ENCODE results near the gene TCERG1L. TPM values are rescaled to one million over a fixed set of nuclear protein-coding genes. Genes with fewer than 3 reads are reported as not detected.

The TCERG1L gene
- polyA plus RNA-seq, 3 donors = not detected

- WGBS (ENCODE audit: insufficient coverage) = no CpG with 5 or more reads among the region's 6 CpGs
These were observed 182.0 kb downstream of the TCERG1L start for GRCh38 chr10:131129544-131129943.

DNA sequence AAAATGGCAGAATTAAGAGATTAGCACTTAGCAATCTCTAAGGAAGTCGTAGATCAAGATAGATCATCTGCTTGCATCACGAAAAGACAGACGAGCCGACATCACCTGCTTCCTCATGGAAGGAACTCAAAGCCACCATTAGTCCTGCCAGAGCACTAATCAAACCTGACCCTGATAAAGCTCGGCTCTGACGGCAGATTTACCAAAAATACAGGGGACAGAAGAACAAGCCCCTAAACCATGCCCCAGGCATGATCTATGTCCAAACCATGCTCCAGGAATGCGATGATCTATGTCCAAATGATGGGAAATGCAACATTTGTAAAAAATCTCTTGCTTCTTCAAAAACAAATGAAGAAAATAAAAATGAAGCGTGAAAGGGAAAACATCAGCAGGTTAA is 182.8 kb downstream of the TCERG1L start:
- no peak overlapping the region for H3K27ac Mint-ChIP-seq
- Histone ChIP-seq H3K9ac (ENCODE audit: insufficient read depth, low read length, poor library complexity, severe bottlenecking) (no peak overlapping the region), H3K4me2 (replicated peaks; ENCODE audit: extremely low read depth, low read length, poor library complexity, severe bottlenecking) (no peak overlapping the region), H3K4me3 (replicated peaks in 1 of 3; ENCODE audit: low read depth in 2 of 3, low read length in 3 of 3) (no peak overlapping the region), H2AFZ (ENCODE audit: insufficient read depth, low read depth, low read length, poor library complexity, severe bottlenecking) (no peak overlapping the region), H3K36me3 (replicated peaks in 1 of 2; ENCODE audit: control insufficient read depth in 1 of 2, insufficient read depth in 2 of 2, low read length in 2 of 2) (no peaks in the 10 kb centered on the region), H3K27me3 (ENCODE audit: control insufficient read depth in 2 of 2, insufficient read depth in 2 of 2, low read length in 2 of 2) (no peaks in the 10 kb centered on the region), H3K4me1 (ENCODE audit: control insufficient read depth in 1 of 2, insufficient read depth in 2 of 2, low read length in 2 of 2) (no peaks in the 10 kb centered on the region), H4K20me1 (ENCODE audit: insufficient read depth, low read length) (no peaks in the 10 kb centered on the region), H3K9me3 (replicated peaks in 1 of 2; ENCODE audit: control insufficient read depth in 1 of 2, insufficient read depth in 1 of 2, low read length in 2 of 2) (peaks cover 0 to 12% of the 10 kb centered on the region in 2 donors), H3K27ac (ENCODE audit: low read depth in 1 of 2, low read length in 2 of 2) (no peak overlapping the region), H3K79me2 (ENCODE audit: insufficient read depth, low read length) (no peaks in the 10 kb centered on the region)
- H3K4me1 Mint-ChIP-seq = no peaks in the 10 kb centered on the region
- peaks cover 0 to 15% (median 6%) of the 10 kb centered on the region in 7 donors for H3K9me3 Mint-ChIP-seq
- TF ChIP-seq CTCF (IDR thresholded peaks at IDR 0.05) = no peak
- WGBS (ENCODE audit: insufficient coverage) = 35% methylated on average over 4 of the region's 8 CpGs
- intact Hi-C loops (cut with micrococcal nuclease) = no loop called here
- no peak overlapping the region for H3K4me3 Mint-ChIP-seq
- H3K27me3 Mint-ChIP-seq (ENCODE audit: low read depth in 3 of 3) = peaks cover 0 to 7% (median 4%) of the 10 kb centered on the region in 3 donors
- H3K36me3 Mint-ChIP-seq = no peaks in the 10 kb centered on the region
- no peak for DNase-seq

More at GRCh38 chr10:131129544-131129943, 182.0 kb downstream of the TCERG1L start:
- H4K20me1 ChIP-seq (ENCODE audit: insufficient read depth, low read length) = no peaks in the 10 kb centered on the region
- no peak overlapping the region for H2AFZ ChIP-seq (ENCODE audit: insufficient read depth, low read depth, low read length, poor library complexity, severe bottlenecking)
- no peak overlapping the region for H3K4me3 ChIP-seq (replicated peaks in 1 of 3; ENCODE audit: low read depth in 2 of 3, low read length in 3 of 3)
- no peak overlapping the region for H3K4me2 ChIP-seq (replicated peaks; ENCODE audit: extremely low read depth, low read length, poor library complexity, severe bottlenecking)
- H3K9me3 ChIP-seq (replicated peaks in 1 of 2; ENCODE audit: control insufficient read depth in 1 of 2, insufficient read depth in 1 of 2, low read length in 2 of 2) = peaks cover 0 to 3% of the 10 kb centered on the region in 2 donors
- Mint-ChIP-seq H3K4me1 (no peaks in the 10 kb centered on the region), H3K4me3 (no peak overlapping the region), H3K9me3 (peaks cover 0 to 11% (median 3%) of the 10 kb centered on the region in 7 donors), H3K27ac (no peak overlapping the region), H3K27me3 (ENCODE audit: low read depth in 3 of 3) (peaks cover 0 to 7% (median 4%) of the 10 kb centered on the region in 3 donors), H3K36me3 (no peaks in the 10 kb centered on the region)
- no peak overlapping the region for H3K9ac ChIP-seq (ENCODE audit: insufficient read depth, low read length, poor library complexity, severe bottlenecking)
- no peak for TF ChIP-seq CTCF (IDR thresholded peaks at IDR 0.05)
- intact Hi-C loops (cut with micrococcal nuclease) = no loop called here
- H3K27ac ChIP-seq (ENCODE audit: low read depth in 1 of 2, low read length in 2 of 2) = no peak overlapping the region
- H3K27me3 ChIP-seq (ENCODE audit: control insufficient read depth in 2 of 2, insufficient read depth in 2 of 2, low read length in 2 of 2) = no peaks in the 10 kb centered on the region
- H3K4me1 ChIP-seq (ENCODE audit: control insufficient read depth in 1 of 2, insufficient read depth in 2 of 2, low read length in 2 of 2) = no peaks in the 10 kb centered on the region
- DNase-seq = no peak
- H3K36me3 ChIP-seq (replicated peaks in 1 of 2; ENCODE audit: control insufficient read depth in 1 of 2, insufficient read depth in 2 of 2, low read length in 2 of 2) = no peaks in the 10 kb centered on the region
- no peaks in the 10 kb centered on the region for H3K79me2 ChIP-seq (ENCODE audit: insufficient read depth, low read length)
